Measurements from ENCODE around the gene DGKI. TPM values are rescaled to one million over a fixed set of nuclear protein-coding genes. Genes with fewer than 3 reads are reported as not detected.

DGKI gene
- total RNA-seq, 1 donor from 2014 or later: 5.5 TPM

- no peak overlapping the region for H3K9ac ChIP-seq
Observed at GRCh38 chr7:137787301-137787976, 59.3 kb downstream of the DGKI start.

DNA sequence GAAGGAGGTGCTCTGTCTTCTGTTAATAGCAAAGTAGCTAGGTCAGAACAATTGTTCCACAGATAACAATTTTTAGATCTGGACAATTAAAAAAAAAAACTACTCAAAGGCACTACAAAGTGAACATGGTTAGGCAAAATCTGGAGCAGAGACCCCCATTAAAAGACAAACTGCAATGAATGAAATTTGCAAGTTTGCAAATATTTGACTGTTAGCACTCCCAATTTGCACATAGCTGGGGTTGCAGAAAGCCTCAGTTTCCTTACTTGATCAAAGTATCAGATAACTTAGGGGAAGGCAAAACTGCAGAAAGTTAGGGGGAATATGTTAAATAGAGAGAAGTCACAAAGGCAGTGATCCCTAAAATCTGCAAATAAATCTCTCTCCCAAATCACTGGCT, 68.3 kb downstream of the DGKI start:
- DNase-seq (ENCODE audit: low spot score): no peak
- Histone ChIP-seq H3K9ac (no peak overlapping the region), H3K27ac (no peak overlapping the region), H2AFZ (replicated peaks) (no peak overlapping the region), H3K4me3 (no peak overlapping the region), H3K4me1 (peaks cover 9% of the 10 kb centered on the region), H3K27me3 (no peaks in the 10 kb centered on the region), H3K4me2 (peak overlapping the region; percentile 19), H3F3A (ENCODE audit: low read depth) (no peaks in the 10 kb centered on the region), H3K36me3 (no peaks in the 10 kb centered on the region), H4K20me1 (ENCODE audit: low read depth) (no peaks in the 10 kb centered on the region), H3K9me3 (ENCODE audit: low read depth) (no peaks in the 10 kb centered on the region), H3K79me2 (ENCODE audit: low read depth) (no peaks in the 10 kb centered on the region)
- no peaks in the 10 kb centered on the region for H3K36me3 Mint-ChIP-seq
- TF ChIP-seq EZH2phosphoT487 (IDR thresholded peaks at IDR 0.05) (no peak), EZH2 (IDR thresholded peaks at IDR 0.05) (no peak), CTCF (IDR thresholded peaks at IDR 0.05) (no peak)
- H3K4me3 Mint-ChIP-seq: no peak overlapping the region
- peaks cover 8% of the 10 kb centered on the region for H3K4me1 Mint-ChIP-seq
- H3K27ac Mint-ChIP-seq: no peak overlapping the region
- H3K27me3 Mint-ChIP-seq (ENCODE audit: insufficient read depth, low read depth): peaks cover 2% of the 10 kb centered on the region
- peaks cover 8% of the 10 kb centered on the region for H3K9me3 Mint-ChIP-seq

More at GRCh38 chr7:137787301-137787976, 59.3 kb downstream of the DGKI start:
- Histone ChIP-seq H2AFZ (replicated peaks) (no peak overlapping the region), H3K4me1 (peaks cover 22% of the 10 kb centered on the region), H3K79me2 (ENCODE audit: low read depth) (no peaks in the 10 kb centered on the region), H3K27me3 (no peaks in the 10 kb centered on the region), H4K20me1 (ENCODE audit: low read depth) (no peaks in the 10 kb centered on the region), H3K9me3 (ENCODE audit: low read depth) (peaks cover 4% of the 10 kb centered on the region), H3K4me2 (no peak overlapping the region), H3K4me3 (no peak overlapping the region), H3K27ac (no peak overlapping the region), H3K36me3 (no peaks in the 10 kb centered on the region), H3F3A (ENCODE audit: low read depth) (no peaks in the 10 kb centered on the region)
- Mint-ChIP-seq H3K27me3 (ENCODE audit: insufficient read depth, low read depth) (peaks cover 2% of the 10 kb centered on the region), H3K4me3 (no peak overlapping the region), H3K36me3 (no peaks in the 10 kb centered on the region), H3K27ac (no peak overlapping the region), H3K9me3 (peaks cover 29% of the 10 kb centered on the region), H3K4me1 (peaks cover 29% of the 10 kb centered on the region)
- TF ChIP-seq EZH2 (IDR thresholded peaks at IDR 0.05) (no peak), CTCF (IDR thresholded peaks at IDR 0.05) (no peak), EZH2phosphoT487 (IDR thresholded peaks at IDR 0.05) (no peak)
- DNase-seq (ENCODE audit: low spot score): no peak

DNA sequence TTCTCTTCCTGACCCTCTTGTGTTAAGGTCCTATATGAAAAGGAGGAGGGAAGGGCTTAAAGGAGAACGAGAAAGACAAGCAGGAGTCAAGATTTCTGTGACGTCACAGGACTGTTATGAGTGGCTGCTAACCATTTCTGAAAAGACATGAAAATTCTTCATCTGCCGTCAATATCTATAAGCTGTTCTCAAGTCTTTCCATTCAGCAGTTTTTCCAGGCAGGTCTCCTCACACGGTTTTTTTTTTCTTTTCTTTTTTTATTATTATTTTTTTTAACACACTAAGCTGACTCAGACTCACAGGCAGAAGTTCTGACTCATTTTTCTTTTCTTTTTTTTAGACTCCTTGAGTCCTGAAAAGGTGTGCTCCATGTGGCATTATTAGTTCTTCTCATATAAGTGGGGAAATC, 72.0 kb downstream of the DGKI start:
- no peak overlapping the region for H3K9ac ChIP-seq
- Mint-ChIP-seq H3K4me3 (no peak overlapping the region), H3K36me3 (no peaks in the 10 kb centered on the region), H3K27me3 (ENCODE audit: insufficient read depth, low read depth) (peaks cover 2% of the 10 kb centered on the region), H3K4me1 (peaks cover 12% of the 10 kb centered on the region), H3K9me3 (peaks cover 3% of the 10 kb centered on the region), H3K27ac (no peak overlapping the region)
- no peak overlapping the region for H3K4me3 ChIP-seq
- H3K4me1 ChIP-seq: peaks cover 9% of the 10 kb centered on the region
- no peak for DNase-seq (ENCODE audit: low spot score)
- no peak for TF ChIP-seq EZH2 (IDR thresholded peaks at IDR 0.05)
- TF ChIP-seq CTCF (IDR thresholded peaks at IDR 0.05): no peak
- TF ChIP-seq EZH2phosphoT487 (IDR thresholded peaks at IDR 0.05): no peak
- H3K27me3 ChIP-seq: no peaks in the 10 kb centered on the region
- H2AFZ ChIP-seq (replicated peaks): peak overlapping the region; percentile 58
- H3F3A ChIP-seq (ENCODE audit: low read depth): no peaks in the 10 kb centered on the region
- H3K27ac ChIP-seq: no peak overlapping the region
- H3K36me3 ChIP-seq: no peaks in the 10 kb centered on the region
- H4K20me1 ChIP-seq (ENCODE audit: low read depth): no peaks in the 10 kb centered on the region
- H3K4me2 ChIP-seq: no peak overlapping the region
- H3K79me2 ChIP-seq (ENCODE audit: low read depth): no peaks in the 10 kb centered on the region
- H3K9me3 ChIP-seq (ENCODE audit: low read depth): no peaks in the 10 kb centered on the region

Data from neural progenitor cell (in vitro differentiated cells).